ENCODE data around the gene SYNE3.

DNA sequence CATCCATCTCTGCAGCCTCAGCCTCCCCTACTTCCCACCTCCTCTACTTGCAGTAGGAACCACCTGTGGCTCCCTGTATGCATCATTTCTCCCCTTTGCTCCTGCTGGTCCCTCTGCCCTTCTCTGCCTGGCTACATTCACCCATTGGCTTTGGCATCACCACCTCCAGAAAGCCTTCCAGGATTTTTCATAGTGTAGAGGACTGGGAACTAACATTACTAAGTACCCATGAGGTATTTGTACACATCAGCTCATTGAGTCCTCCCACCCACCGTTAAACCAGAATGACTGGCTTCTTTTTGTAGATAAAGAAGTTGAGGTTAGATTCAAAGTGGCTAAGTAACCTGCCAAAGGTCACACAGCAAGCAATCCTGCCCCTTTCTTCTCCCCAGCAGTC, 17.1 kb downstream of the SYNE3 start:
- TF ChIP-seq, protein P1, sequence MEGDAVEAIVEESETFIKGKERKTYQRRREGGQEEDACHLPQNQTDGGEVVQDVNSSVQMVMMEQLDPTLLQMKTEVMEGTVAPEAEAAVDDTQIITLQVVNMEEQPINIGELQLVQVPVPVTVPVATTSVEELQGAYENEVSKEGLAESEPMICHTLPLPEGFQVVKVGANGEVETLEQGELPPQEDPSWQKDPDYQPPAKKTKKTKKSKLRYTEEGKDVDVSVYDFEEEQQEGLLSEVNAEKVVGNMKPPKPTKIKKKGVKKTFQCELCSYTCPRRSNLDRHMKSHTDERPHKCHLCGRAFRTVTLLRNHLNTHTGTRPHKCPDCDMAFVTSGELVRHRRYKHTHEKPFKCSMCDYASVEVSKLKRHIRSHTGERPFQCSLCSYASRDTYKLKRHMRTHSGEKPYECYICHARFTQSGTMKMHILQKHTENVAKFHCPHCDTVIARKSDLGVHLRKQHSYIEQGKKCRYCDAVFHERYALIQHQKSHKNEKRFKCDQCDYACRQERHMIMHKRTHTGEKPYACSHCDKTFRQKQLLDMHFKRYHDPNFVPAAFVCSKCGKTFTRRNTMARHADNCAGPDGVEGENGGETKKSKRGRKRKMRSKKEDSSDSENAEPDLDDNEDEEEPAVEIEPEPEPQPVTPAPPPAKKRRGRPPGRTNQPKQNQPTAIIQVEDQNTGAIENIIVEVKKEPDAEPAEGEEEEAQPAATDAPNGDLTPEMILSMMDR (IDR thresholded peaks at IDR 0.05 in 2 of 3, conservative IDR thresholded peaks at IDR 0.05 in 1 of 3; ENCODE audit: insufficient read depth in 2 of 3, low read depth in 1 of 3, low read length in 3 of 3), result no peak
- TF ChIP-seq OTX1 (CRISPR knock-in tag; IDR thresholded peaks at IDR 0.05), result no peak
- TF ChIP-seq FOXM1 (IDR thresholded peaks at IDR 0.05; ENCODE audit: low read depth), result no peak
- no peak for TF ChIP-seq FOXM1 (CRISPR knock-in tag; IDR thresholded peaks at IDR 0.05; ENCODE audit: low read depth)
- no peak for TF ChIP-seq MAFG (tag; conservative IDR thresholded peaks at IDR 0.05)
- TF ChIP-seq EP300 (IDR thresholded peaks at IDR 0.05; ENCODE audit: low read length), result no peak
- no peak for TF ChIP-seq SP1 (CRISPR knock-in tag; IDR thresholded peaks at IDR 0.05)
- TF ChIP-seq RBBP5 (IDR thresholded peaks at IDR 0.05; ENCODE audit: borderline replicate concordance, insufficient read depth, low read length, poor library complexity, severe bottlenecking), result no peak
- no peak for TF ChIP-seq ZNF79 (CRISPR knock-in tag; IDR thresholded peaks at IDR 0.05; ENCODE audit: low read depth)
- no peak for TF ChIP-seq ZNF212 (CRISPR knock-in tag; IDR thresholded peaks at IDR 0.05)
- no peak for TF ChIP-seq MAFF (IDR thresholded peaks at IDR 0.05; ENCODE audit: low read length)
